ENCODE results near the gene FOXO1. TPM values are rescaled to one million over a fixed set of nuclear protein-coding genes. Genes with fewer than 3 reads are reported as not detected.

Gene FOXO1
- polyA plus RNA-seq, 5 donors = 9.4 to 13.7 (median 12.6) TPM

DNA sequence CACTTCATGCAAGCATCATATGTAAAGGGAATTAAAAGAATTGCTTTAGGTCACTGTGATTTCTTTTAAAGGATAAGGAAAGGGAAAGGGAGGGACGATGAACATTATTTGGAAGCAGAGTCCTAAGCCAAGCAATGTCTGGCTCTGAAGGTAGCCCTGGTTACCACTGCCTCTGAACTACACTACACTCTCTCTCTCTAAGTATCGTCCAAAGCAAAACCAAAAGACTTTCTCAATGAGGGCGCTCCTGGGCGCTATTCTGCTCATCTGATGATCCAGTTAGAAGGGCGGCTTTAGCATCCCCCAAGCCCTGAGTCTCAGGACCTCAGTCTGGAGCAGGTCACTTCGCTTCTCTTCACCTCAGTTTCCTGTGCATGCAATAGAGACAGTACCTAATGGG is 26.2 kb downstream of the FOXO1 start:
- DNase-seq = no peak

DNA sequence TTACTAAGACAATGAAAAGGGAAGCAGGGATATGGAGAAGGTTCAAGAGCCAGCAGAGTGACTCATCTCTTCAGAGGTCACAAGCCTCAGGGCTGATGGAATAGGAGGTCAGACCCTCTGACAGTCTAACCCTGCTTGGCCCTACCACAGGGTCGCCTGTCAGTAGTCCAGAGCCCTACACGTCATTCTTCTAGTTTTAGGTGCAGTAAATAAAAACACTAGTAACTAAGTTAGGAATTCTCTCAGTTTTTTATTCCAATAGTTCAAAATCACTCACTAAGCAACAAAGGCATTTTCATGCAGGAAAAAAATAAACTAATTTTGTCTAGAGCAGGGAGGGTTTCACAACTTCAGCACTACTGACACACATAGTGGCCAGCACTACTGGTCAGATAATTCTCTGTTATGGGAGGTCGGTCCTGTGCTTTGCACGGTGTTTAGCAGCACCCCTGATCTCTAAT is 27.2 kb downstream of the FOXO1 start:
- no peak for DNase-seq

DNA sequence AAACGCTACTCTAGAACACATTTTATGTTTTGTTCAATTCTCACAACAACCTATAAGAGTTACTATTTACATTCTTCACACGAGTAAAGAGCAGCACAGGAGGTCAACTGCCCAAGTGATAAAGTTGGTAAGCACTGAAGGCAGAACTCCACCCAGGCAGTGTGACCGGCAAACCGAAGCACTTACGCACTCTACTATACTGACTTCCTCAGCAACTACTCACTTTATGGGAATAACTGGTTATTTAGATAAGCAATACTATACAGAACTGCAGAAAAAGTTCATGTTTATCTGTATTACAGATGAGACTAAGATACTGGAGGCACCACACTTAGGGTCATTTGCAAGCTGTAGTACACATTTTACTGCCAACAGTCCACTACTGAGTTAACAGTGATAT is 28.8 kb downstream of the FOXO1 start:
- no peak for DNase-seq

DNA sequence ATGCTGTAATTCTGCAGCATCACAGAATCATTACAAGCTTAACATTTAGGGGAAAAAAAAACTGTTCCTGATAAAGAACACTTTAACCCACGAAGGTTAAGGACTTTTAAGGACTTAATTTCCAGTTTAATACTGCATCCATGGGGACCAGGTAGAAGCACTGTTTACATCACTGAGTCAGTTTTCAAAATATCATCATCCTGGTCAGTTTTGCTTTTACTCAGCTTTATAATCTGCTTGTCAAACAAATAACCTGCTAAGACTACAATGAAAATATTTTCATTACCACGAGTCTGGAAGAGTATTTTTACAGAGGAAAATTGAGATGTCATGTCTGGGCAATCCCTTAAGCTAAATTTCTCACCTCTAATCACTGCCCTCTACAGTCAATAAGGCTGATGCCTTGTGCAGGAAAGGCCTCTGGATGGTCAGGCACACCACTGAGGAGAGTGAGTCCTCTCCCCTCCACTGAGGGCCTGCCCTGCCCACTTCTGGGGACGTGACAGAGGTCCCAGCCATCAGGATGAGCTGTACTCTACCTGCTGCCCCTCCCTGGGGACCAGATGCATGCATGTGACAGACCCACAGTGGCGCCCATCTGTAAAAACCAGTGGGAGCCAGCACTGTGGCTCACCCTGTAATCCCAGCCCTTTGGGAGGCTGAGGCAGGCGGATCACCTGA is 31.0 kb downstream of the FOXO1 start:
- DNase-seq = no peak

DNA sequence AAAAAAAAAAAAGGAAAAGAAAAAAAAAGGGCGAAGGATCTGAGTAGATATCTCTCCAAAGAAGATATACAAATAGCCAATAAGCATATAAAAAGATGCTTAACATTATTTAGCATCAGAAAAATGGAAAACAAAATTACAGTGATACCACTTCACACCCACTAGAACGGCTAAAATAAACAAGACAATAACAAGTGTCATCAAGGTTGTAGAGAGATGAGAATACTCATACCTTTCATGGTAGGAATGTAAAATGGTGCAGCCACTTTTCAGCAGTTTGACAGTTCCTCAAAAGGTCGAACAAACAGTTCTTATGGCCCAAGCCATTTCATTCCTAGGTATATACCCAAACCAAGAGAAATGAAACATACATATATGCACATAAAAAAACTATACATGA is 33.5 kb downstream of the FOXO1 start:
- no peak for DNase-seq

DNA sequence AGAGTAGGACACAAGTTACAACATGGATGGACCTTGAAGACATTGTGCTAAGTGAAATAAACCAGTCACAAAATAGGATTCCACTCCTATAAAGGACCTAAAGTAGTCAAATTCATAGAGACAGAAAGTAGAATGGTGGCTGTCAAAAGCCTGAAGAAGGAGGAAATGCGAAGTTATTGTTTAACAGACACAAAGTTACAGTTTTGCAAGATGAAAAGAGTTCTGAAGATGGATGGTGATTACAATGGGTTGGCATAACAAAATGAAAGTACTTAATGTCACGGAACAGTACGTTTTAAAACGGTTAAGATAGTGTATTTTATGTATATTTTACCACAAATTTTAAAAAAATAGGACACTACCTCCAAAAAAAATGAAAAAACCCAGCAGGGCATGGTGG is 34.8 kb downstream of the FOXO1 start:
- no peak for DNase-seq

DNA sequence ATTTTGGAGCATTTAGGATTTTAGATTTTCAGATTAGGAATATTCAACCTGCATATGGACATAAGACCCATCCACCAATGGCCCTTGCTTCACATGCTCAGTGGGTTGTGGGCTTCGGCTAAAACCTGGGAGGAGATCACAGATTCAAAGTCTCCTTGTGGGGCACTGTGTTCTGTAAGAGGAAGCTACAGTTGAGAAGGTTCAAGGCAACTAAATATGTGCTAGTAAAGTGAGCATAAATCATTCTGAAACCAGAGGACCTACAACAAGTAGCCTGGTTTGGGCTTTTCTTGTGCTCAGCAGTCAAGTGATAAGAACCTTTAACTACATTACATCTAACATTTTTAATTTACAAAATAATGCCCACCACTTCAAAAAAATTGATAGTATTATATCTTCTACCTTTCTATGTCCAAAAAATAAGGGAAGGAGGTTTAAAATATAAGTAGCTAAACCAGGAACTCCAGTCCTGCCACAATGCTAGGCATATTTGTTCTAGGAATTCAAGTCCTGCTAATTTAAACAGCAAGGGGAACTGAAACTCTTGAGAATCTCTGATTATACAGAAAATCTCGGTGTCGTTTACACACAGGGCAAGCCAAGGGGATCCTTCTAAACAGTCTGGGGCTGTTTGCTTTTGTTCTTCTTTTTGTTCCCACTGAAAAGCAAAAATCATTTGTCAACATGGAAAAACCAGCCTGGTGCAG is 36.6 kb downstream of the FOXO1 start:
- no peak for DNase-seq

DNA sequence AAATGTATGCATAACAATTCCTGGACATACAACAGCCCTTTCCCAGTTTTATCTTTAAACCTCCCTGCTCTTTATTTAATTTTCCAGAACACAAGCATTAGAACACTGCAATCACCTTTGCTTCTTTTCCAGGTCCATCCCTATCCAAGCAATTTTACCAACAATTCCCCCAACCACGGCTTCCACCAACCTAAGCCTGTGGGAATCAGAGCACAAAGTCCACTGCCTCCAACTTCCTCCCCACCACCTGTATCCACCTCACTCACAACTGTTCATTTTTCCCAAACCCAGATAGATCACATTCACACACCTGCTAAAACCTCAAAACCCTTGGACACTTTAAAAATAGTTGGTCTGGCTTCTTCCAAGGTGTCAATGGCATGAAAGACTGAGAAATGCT is 39.5 kb downstream of the FOXO1 start:
- DNase-seq = no peak

DNA sequence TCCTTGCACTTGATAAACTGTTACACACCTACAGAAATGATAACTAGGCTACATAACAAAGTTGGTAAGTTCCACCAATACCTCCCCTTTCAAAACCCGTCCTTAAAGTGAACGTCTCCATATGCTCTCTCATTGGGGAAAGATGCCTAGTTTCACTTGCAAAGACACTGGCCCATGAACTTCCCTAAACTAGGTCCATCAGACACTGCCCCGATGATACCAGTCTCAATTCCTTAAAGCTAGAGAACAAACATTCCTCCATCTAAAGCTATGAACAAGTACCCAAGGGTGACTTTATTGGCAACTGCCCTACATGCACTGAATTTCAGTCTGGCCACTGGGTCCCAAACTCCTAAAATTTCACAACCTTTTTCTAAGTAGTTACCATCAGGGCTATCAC is 39.9 kb downstream of the FOXO1 start:
- DNase-seq = no peak

DNA sequence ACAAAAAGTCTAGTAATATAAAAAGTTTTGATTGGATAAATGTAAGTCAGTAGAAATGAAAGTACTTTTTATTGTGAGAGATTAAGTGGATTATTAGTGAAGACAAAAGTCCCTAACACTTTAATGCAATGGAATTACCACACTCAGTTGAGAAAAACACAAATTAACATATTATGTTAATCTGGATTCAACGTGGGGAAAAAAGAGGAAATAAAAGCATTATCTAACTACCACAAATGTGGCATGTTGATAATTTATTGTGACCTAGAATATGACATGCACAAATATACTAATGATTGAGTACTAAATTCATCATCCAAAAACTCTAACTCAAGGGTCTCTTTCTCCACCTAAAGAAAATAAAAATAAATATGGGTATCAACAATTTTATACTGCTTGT is 41.5 kb downstream of the FOXO1 start:
- no peak for DNase-seq

DNA sequence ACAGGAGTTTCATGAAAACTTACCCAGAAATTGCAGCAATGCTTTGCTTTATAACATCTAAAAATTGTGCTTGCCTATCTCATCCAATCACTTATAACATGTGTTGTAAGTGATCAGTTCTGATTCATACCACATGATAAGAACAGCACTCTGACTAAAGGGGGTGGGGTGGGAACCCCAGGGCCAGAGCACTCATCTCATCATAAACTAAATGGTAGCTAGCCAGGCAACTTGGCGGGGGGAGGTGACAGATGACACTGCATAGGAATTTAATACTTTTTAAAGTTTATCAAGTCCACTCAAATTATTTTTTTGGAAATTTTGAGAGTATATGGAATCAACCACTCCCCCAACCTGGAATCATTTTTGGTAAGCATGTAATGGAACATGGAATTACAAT is 42.1 kb downstream of the FOXO1 start:
- DNase-seq = no peak

DNA sequence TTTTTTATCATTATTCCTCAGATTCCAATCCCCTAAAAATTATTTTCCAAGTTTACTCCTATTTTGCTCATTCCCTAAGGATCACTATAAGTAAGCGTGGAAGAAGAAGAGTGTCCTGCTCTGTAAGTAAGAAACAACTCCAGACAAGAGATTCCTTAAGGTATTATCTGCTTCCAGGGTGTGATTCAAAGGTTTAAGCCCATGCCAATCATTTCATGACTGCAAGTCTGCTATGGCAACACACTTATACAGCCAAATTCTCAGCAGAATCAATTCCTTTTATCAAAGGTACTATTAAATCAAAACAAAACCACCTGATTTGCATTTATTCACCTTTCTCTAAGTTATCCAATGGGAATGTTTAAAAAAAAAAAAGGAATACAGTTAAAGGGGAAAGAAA is 43.7 kb downstream of the FOXO1 start:
- no peak for DNase-seq

DNA sequence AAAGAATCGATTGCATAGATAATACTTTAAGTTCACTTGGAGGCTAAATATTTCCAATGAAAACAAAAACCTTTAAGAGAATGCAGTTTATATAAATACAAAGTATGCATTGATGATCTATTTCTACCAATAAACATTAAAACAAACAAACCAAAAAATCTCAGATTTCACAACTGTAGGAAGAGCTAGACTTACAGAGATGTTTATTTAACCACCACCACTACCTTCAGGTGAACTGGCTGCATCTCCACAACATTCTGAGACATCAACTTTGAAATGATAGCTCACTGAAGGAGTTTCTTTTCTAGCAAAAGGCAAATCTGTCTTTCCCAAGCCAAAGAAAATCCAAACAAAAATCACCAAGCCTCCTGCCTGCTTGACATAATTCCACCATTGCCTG is 44.2 kb downstream of the FOXO1 start:
- no peak for DNase-seq

DNA sequence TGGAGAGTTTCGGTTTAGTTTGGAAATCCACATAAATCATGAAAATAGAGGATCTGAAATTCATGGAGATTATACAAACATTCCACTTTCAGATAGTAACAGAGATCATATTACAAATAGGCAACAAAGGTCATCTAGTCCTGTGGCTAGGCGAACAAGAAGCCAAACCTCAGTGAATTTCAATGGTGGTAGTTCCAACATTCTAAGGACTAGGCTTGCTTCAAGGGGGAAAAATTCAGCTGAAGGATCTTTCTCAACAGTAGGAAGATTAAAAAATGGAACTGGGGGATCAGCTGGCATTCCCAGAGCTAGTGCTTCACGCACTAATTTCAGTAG is 47.0 kb downstream of the FOXO1 start:
- no peak for DNase-seq

DNA sequence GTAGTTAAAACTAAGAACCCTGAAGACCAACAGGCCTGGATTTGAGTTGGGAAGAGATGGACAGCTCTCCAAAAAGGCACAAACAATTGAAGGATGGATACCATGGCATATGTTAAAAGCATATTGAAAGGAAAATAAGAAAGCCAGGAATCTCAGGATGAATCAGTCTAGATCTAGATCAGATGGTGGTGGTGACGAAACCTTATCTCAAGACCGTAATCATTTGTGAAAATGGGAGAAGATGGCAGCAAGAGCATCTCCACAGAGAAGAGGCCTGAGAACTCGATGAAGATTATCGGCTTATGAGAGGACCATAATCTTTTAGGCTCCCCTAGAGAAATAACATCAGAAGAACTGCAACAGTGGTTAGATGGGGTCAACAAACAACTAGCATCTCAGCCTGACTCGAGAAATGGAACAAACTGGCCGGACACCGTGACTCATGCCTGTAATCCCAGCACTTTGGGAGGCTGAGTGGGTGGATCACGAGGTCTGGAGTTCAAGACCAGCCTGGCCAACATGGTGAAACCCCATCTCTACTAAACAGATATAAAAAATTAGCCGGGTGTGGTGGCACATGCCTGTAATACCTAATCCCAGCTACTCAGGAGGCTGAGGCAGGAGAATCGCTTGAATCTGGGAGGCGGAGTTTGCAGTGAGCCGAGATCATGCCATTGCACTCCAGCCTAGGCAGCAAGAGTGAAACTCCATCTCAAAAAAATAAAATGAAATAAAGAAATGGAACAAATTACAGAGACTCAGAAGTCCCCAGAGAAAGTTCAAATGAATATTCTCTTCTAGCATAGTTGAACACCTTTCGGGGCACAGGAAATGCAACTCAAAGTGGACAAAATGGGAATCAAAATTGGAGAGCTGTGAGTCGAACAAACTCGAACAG is 47.6 kb downstream of the FOXO1 start:
- DNase-seq = no peak

DNA sequence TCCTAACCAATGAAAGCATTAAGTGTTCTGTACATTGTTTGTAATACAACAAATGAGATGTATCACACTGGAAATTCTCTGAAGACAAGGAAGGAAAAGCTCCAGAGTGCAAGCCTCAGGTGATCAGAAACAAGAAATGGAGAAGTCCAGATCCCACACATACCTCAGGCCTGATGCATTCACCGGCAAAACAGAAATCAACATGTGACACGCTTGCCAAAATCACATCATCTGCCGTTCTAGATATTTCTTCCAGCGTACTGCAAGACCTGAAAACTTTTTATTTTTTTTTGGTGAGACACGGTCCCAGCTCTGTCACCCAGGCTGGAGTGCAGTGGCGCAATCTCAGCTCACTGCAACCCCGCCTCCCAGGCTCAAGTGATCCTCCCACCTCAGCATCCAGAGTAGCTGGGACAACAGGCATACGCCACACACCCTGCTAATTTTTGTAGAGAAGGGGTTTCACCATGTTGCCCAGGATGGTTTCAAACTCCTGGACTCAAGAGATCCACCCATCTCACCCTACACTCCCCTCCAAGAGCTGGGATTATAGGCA is 48.6 kb downstream of the FOXO1 start:
- DNase-seq = no peak

DNA sequence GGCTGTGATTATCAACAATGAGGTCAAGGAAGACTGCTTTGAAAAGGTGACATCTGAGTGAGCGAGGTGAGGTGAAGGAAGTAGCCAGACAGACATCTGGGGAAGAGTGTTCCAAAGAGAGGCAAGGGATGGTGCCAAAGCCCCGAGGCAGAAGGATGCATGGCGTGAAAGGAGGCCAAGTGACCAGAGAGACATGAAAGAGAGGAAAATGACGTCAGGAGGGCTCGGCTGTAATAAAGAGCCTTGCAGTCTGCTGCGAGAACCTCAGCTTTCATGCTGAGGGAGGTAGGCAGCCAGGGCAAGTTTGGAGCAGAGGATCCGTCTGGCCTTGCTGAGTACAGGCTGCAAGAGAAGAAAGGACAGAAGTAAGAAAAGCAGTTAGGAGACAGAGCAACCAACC is 50.8 kb downstream of the FOXO1 start:
- no peak for DNase-seq

DNA sequence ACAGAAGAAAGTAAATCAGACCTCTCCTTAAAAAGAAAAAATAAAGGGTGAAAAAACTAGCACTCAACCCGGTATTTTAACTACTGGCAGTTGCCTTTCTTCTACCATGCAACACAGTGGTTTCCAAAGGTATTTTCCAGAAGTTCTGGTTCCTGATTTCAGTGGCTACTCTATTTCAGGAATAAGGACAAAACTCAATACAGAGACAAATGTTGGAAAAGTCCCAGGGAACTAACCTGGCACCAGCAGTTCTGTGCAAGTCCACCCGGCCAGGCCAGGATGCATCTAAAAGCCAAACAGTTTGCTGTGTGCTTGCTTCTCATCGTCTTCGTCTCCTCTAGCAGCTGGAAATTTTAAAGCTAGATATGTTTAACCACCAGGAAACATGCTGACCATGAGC is 52.5 kb downstream of the FOXO1 start:
- DNase-seq = no peak

DNA sequence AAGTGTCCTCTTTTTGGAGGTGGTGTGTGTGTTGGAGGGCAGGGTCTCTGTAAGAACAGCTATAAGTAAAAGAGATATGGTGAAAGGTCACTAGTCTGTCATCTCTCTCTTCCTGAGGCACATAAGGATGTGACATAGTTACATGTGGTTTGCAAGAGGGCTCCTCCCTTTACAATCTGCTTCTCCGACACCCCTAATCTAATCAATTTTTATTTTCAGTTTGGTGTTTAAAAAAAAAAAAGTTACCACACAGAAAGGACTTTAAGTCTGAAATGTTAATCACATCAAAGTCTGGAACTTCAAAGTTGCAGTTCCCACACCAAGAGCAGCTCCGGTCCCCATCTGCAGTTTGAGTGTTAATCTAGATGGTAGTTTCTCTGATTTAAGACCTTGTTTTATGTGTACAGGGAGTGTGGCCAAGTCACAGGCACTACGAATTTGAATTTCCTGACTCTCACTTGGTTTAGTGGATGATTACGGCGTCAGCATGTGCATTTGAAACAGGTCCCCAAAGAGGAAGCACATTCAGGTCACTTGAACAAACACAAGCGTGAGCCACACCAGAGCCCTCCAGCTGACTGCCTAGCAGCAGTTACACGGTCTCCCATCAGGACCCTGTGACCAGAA is 53.1 kb downstream of the FOXO1 start:
- peak in 1 of 2 donors; percentile 19 for DNase-seq

DNA sequence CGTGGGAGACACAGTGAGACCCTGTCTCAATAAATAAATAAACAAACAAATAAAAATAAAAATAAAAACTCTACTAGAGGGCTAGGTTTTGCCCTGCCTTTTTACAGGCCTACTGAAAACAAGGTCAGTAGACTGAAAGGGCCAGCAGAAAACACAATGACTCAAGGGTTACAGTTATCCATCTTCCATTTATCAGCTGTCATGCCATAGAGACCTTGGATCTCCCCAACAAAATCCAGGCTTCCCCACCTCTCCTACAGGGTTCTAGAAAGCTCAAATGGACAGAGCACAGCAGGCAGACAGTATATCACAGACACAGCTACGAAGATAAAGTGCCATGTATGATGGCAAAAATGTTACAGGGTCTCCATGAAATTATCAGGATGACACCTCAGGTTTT is 54.4 kb downstream of the FOXO1 start:
- DNase-seq = no peak

DNA sequence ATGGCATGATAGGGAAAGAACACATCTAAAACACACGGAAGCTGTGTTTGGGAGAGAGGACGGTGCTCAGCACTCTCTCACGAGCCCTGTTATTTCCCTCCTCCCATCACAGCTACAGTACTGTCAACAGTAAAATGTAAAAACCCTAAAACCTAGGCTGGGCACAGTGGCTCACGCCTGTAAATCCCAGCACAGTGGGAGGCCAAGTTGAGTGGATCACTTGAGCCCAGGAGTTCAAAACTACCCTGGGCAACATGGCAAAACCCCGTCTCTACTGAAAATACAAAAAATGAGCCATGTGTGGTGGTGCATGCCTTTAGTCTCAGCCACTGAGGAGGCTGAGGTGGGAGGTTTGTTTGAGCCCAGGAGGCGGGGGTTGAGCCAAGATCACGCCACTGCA is 54.8 kb downstream of the FOXO1 start:
- DNase-seq = no peak

DNA sequence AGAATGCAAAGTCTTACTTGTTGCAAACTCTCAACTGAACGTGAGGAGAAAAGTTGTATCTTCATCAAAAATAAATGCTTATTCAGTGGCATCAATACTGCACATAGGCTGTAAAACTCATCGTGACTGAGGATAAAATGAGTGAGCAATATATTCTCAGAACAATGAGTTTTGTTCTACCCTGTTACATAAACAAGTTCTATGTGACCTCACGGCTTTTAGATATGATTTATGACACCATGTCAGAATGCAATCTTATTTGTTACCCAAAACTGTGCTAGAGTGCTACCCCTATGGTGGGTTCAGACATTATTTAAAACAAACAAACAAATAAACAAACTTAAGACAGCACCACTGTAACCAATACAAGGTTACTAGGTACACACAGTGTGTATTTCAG is 55.4 kb downstream of the FOXO1 start:
- no peak for DNase-seq
